C1 segment of cervical spinal cord (tissue), 14 donors: ENCODE results near the gene GAS2L2.
"Not testable (repeated sequence)": the region's sequence is repeated elsewhere in the genome, so short reads cannot be mapped to it uniquely, and the experiment has no call there.

ENCODE experiments used
- DNase-seq, 14 donors: peaks; one replicate each; lab custom pipeline; 2025; lab: John Stamatoyannopoulos, UW

The GAS2L2 gene

GRCh38 chr17:35773679-35774425, 20.8 kb upstream of the GAS2L2 start:
- no peak for DNase-seq

GRCh38 chr17:35773129-35773528, 20.1 kb upstream of the GAS2L2 start:
- no peak for DNase-seq

GRCh38 chr17:35769895-35770486, 17.0 kb upstream of the GAS2L2 start:
- no peak for DNase-seq

- no peak for DNase-seq
These were observed 15.8 kb upstream of the GAS2L2 start for GRCh38 chr17:35768797-35769196.

- DNase-seq: no peak
These were observed 14.0 kb upstream of the GAS2L2 start for GRCh38 chr17:35766903-35767510.

GRCh38 chr17:35766489-35766877, 13.4 kb upstream of the GAS2L2 start:
- no peak for DNase-seq

- no peak for DNase-seq
These were observed 12.9 kb upstream of the GAS2L2 start for GRCh38 chr17:35765756-35766488.

GRCh38 chr17:35765086-35765710, 12.2 kb upstream of the GAS2L2 start:
- no peak for DNase-seq

- peak in 13 of 14 donors; percentile 31 to 81 (median 64) for DNase-seq
These were observed 11.3 kb upstream of the GAS2L2 start for GRCh38 chr17:35764123-35764991.

GRCh38 chr17:35763767-35764122, 10.7 kb upstream of the GAS2L2 start:
- no peak for DNase-seq

GRCh38 chr17:35761601-35762000, 8.6 kb upstream of the GAS2L2 start:
- no peak for DNase-seq

GRCh38 chr17:35760587-35760986, 7.5 kb upstream of the GAS2L2 start, which contains the start of gene C17orf50:
C17orf50 (plus strand) TSS chr17:35760887; CDS start chr17:35760942, 55 bp downstream.
- no peak for DNase-seq

- DNase-seq: no peak
These were observed 4.2 kb upstream of the GAS2L2 start for GRCh38 chr17:35757243-35757642.

- no peak for DNase-seq
These were observed 568 bp downstream of the GAS2L2 start for GRCh38 chr17:35752471-35752870.

GRCh38 chr17:35751541-35751940, 1.5 kb downstream of the GAS2L2 start:
- DNase-seq: not testable (repeated sequence)

GRCh38 chr17:35750526-35751395, 2.3 kb downstream of the GAS2L2 start:
- DNase-seq: no peak

- DNase-seq: no peak
These were observed 3.3 kb downstream of the GAS2L2 start for GRCh38 chr17:35749560-35750412.

GRCh38 chr17:35748979-35749378, 4.1 kb downstream of the GAS2L2 start:
- DNase-seq: no peak

- peak in 4 of 14 donors; percentile 5 to 14 (median 8) for DNase-seq
These were observed 4.6 kb downstream of the GAS2L2 start for GRCh38 chr17:35748341-35748841.
